ENCODE data around the gene NUMA1. TPM values are rescaled to one million over a fixed set of nuclear protein-coding genes. Genes with fewer than 3 reads are reported as not detected.

The NUMA1 gene
- total and polyA plus RNA-seq, 4 donors: 79.9 to 277 (median 164) TPM

- H3K27ac ChIP-seq (ENCODE audit: low read depth in 1 of 2, low read length in 1 of 2): no peak overlapping the region
- no peak overlapping the region for H3K9ac ChIP-seq (ENCODE audit: insufficient read depth in 1 of 2, low read length in 2 of 2)
- H3K27me3 ChIP-seq (ENCODE audit: control insufficient read depth in 3 of 3, insufficient read depth in 3 of 3, low read length in 2 of 3): no peaks in the 10 kb centered on the region
- H3K4me1 ChIP-seq (ENCODE audit: control insufficient read depth in 5 of 5, insufficient read depth in 5 of 5, low read length in 5 of 5): peaks cover 0 to 3% (median 0%) of the 10 kb centered on the region in 5 donors
- ATAC-seq (ENCODE audit: insufficient read depth, low FRiP score) (no peak), DNase-seq (peak in 1 of 3 donors; percentile 16)
- H3K36me3 ChIP-seq (ENCODE audit: control insufficient read depth in 4 of 4, insufficient read depth in 4 of 4, low read length in 4 of 4): peaks cover 18 to 88% (median 77%) of the 10 kb centered on the region in 4 donors
- H3K9me3 ChIP-seq (ENCODE audit: control insufficient read depth in 4 of 4, insufficient read depth in 3 of 4, low read length in 3 of 4): no peaks in the 10 kb centered on the region
- WGBS, 2 donors: 90 to 93% methylated on average over 20 of the region's 20 CpGs
- no peak overlapping the region for H3K4me3 ChIP-seq
- TF ChIP-seq, protein P1, sequence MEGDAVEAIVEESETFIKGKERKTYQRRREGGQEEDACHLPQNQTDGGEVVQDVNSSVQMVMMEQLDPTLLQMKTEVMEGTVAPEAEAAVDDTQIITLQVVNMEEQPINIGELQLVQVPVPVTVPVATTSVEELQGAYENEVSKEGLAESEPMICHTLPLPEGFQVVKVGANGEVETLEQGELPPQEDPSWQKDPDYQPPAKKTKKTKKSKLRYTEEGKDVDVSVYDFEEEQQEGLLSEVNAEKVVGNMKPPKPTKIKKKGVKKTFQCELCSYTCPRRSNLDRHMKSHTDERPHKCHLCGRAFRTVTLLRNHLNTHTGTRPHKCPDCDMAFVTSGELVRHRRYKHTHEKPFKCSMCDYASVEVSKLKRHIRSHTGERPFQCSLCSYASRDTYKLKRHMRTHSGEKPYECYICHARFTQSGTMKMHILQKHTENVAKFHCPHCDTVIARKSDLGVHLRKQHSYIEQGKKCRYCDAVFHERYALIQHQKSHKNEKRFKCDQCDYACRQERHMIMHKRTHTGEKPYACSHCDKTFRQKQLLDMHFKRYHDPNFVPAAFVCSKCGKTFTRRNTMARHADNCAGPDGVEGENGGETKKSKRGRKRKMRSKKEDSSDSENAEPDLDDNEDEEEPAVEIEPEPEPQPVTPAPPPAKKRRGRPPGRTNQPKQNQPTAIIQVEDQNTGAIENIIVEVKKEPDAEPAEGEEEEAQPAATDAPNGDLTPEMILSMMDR (IDR thresholded peaks at IDR 0.05; ENCODE audit: control extremely low read depth, extremely low read depth): no peak
Observed at GRCh38 chr11:72005347-72006260, 74.7 kb downstream of the NUMA1 start.

DNA sequence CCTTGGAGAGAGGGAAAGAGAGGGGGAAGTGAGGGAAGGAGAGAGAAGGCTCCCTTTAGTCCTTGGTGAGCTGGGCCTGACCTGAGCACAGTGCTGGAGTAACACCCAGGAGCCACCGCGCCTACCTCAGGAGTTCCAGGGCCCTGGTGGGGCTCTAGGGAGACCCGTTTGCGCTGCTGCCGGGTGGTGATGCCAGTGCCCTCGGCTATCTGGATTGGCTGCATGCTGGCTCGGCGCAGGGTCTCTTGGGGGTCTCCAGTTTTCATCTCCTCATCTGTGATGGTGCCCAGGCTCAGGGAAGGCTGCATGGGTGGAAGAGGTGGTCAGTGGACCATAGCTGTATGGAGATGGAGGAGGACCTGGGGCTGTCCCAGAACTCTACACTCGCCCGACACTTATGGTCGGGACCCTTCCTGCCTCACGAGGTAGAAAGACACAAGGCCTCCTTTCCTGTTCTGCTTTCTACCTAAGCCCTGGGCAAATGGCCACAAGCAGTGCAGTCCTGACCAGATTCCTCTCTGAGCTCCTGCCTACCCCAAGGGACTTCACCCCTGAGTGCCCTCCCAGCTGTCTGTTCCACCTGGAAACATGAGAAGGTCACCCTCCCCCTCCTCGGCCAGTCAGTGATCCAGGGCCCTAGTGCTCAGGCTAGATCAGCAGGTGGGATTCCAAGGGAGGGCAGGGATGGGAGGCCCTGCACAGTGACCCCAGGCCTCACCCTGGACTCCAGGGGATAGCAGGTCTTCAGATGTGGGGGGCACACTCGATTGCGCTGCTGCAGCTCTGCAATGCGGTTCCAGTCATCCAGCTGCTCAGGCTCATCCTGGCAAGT, 75.6 kb downstream of the NUMA1 start:
- H3K27me3 ChIP-seq (ENCODE audit: control insufficient read depth in 3 of 3, insufficient read depth in 3 of 3, low read length in 2 of 3): no peaks in the 10 kb centered on the region
- no peak overlapping the region for H3K27ac ChIP-seq (ENCODE audit: low read depth in 1 of 2, low read length in 1 of 2)
- no peak for ATAC-seq (ENCODE audit: insufficient read depth, low FRiP score)
- H3K4me3 ChIP-seq: no peak overlapping the region
- peaks cover 18 to 80% (median 72%) of the 10 kb centered on the region in 4 donors for H3K36me3 ChIP-seq (ENCODE audit: control insufficient read depth in 4 of 4, insufficient read depth in 4 of 4, low read length in 4 of 4)
- H3K9me3 ChIP-seq (ENCODE audit: control insufficient read depth in 4 of 4, insufficient read depth in 3 of 4, low read length in 3 of 4): no peaks in the 10 kb centered on the region
- no peak overlapping the region for H3K9ac ChIP-seq (ENCODE audit: insufficient read depth in 1 of 2, low read length in 2 of 2)
- WGBS, 2 donors: 91 to 92% methylated on average over 16 of the region's 16 CpGs
- DNase-seq: peak in 1 of 3 donors; percentile 17
- peaks cover 0 to 12% (median 0%) of the 10 kb centered on the region in 5 donors for H3K4me1 ChIP-seq (ENCODE audit: control insufficient read depth in 5 of 5, insufficient read depth in 5 of 5, low read length in 5 of 5)
- TF ChIP-seq, protein P1 (IDR thresholded peaks at IDR 0.05; ENCODE audit: control extremely low read depth, extremely low read depth): no peak

- no peak overlapping the region for H3K4me3 ChIP-seq
- H3K27me3 ChIP-seq (ENCODE audit: control insufficient read depth in 3 of 3, insufficient read depth in 3 of 3, low read length in 2 of 3): no peaks in the 10 kb centered on the region
- peak in 1 of 3 donors; percentile 14 for DNase-seq
- peaks cover 18 to 71% (median 64%) of the 10 kb centered on the region in 4 donors for H3K36me3 ChIP-seq (ENCODE audit: control insufficient read depth in 4 of 4, insufficient read depth in 4 of 4, low read length in 4 of 4)
- WGBS, 2 donors: 95 to 96% methylated on average over 20 of the region's 20 CpGs
- no peak overlapping the region for H3K27ac ChIP-seq (ENCODE audit: low read depth in 1 of 2, low read length in 1 of 2)
- TF ChIP-seq, protein P1 (IDR thresholded peaks at IDR 0.05; ENCODE audit: control extremely low read depth, extremely low read depth): no peak
- ATAC-seq (ENCODE audit: insufficient read depth, low FRiP score): no peak
- no peak overlapping the region for H3K9ac ChIP-seq (ENCODE audit: insufficient read depth in 1 of 2, low read length in 2 of 2)
- peaks cover 0 to 16% (median 0%) of the 10 kb centered on the region in 5 donors for H3K4me1 ChIP-seq (ENCODE audit: control insufficient read depth in 5 of 5, insufficient read depth in 5 of 5, low read length in 5 of 5)
- no peaks in the 10 kb centered on the region for H3K9me3 ChIP-seq (ENCODE audit: control insufficient read depth in 4 of 4, insufficient read depth in 3 of 4, low read length in 3 of 4)
Observed at GRCh38 chr11:72003776-72004171, 76.6 kb downstream of the NUMA1 start.
